GM18526 (cell line): ENCODE data around the gene SLC30A3.

Experiments used
- POLR2A ChIP-seq: IDR thresholded peaks from 3 replicates; pipeline ENCODE4 v1.6.1; 2011; ENCODE audit not compliant: insufficient read length; ENCODE audit errors: extremely low read depth

Gene SLC30A3

GRCh38 chr2:27249891-27250651 is 12.8 kb downstream of the SLC30A3 start:
- no peak for TF ChIP-seq POLR2A

DNA sequence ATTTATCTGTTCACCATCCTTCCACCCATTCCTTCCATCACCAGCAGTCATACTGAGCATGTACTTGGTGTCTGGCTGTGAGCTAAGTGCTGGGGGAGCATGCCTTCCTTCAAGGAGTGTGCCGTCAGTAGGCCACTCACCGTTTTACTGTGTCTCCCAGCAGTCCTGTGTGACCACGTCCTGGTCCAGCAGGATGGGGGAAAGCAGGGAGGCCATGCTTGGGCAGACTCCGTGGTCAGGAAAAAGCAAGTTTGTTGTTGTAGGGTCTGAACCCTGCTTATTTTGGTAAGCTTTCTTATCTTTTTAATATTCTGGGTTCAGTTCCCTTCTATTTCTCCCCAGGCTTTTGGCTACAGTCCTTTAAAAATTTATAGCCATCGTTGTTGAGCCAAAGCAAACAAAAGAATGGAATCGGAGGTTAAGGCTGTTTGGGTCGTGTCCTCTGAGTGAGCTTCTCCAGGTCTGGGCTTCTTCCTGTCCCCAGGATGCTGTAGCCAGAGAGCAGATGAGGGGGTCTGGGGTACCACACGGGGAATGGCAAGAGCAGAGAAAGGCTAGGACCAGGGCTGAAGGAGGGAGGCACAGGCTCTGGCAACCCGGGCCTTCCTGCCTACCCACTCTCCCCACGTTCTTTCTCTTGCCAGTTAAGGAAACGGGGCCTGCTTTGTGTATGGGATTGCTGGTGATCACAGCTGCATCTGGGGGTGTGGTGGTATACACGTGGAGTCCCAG is 13.5 kb downstream of the SLC30A3 start:
- no peak for TF ChIP-seq POLR2A

DNA sequence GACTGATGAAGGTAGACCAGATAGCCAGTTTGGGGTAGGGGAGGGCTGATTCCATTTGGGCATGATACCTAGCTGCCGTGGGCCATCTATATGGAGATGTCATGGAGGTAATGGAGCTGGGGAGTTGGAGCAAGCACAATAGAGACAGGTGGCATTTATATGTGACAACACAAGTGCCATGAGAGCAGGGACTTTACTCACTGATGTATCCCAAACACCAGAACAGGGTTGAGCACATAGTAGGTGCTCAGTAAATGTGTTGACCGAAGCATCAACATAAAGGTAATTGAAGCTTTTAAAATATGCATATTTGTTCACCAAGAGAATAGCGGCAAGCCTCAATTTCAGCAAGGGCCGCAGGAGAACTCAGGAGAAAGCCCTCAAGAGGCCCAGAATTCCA is 15.0 kb downstream of the SLC30A3 start:
- no peak for TF ChIP-seq POLR2A

- no peak for TF ChIP-seq POLR2A
These were observed 17.2 kb downstream of the SLC30A3 start for GRCh38 chr2:27245626-27246025.

DNA sequence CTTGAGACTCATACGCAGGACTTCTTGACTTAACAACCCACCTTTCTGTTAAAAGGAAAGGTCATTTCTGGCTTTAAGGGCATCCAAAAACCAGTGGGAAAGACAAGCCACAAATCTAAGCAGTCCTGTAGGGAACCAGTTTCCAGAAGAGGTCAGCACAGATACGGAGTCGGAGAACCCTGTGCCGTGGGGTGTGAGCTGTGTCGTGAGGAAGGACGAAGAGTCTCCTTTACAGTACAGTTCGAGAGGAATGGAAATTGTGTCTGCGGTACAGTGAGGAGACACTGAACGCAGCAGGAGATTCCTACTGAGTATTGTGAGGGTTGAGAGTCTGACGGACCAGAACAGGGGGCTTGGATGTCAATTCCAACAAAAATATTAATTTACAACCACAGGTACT is 17.7 kb downstream of the SLC30A3 start:
- TF ChIP-seq POLR2A: no peak

DNA sequence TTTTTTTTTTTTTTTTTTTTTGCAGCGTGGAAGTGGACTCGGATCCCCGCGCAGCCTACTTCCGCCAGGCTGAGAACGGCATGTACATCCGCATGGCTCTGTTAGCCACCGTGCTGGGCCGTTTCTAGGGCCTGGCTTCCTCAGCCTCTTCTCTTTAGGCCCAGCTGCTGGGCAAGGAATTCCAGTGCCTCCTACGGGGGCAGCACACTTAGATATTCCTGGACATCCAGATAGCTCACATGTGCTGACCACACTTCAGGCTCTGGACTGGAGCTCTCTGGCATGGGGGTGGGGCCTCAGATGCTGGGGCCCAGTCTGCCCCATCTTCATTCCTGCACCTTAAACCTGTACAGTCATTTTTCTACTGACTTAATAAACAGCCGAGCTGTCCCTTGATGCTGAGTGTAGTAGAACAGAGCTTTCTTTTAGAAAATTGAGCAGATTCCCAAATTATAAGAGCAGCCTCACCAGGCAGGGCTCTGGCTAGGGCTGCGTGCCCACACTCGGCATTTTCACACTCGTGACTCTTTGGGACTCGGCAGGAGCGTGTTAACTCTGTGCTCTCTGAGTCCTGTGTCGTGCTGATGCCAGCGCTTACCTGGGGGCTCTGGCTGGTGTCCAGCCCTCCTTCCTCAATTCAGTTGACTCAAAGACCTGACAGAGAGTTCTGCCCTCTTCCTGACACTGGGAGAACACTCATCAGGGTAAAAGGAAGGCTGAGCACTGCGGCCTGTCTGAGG is 19.3 kb downstream of the SLC30A3 start:
- no peak for TF ChIP-seq POLR2A

GRCh38 chr2:27242614-27242951 is 20.3 kb downstream of the SLC30A3 start:
- TF ChIP-seq POLR2A: no peak

DNA sequence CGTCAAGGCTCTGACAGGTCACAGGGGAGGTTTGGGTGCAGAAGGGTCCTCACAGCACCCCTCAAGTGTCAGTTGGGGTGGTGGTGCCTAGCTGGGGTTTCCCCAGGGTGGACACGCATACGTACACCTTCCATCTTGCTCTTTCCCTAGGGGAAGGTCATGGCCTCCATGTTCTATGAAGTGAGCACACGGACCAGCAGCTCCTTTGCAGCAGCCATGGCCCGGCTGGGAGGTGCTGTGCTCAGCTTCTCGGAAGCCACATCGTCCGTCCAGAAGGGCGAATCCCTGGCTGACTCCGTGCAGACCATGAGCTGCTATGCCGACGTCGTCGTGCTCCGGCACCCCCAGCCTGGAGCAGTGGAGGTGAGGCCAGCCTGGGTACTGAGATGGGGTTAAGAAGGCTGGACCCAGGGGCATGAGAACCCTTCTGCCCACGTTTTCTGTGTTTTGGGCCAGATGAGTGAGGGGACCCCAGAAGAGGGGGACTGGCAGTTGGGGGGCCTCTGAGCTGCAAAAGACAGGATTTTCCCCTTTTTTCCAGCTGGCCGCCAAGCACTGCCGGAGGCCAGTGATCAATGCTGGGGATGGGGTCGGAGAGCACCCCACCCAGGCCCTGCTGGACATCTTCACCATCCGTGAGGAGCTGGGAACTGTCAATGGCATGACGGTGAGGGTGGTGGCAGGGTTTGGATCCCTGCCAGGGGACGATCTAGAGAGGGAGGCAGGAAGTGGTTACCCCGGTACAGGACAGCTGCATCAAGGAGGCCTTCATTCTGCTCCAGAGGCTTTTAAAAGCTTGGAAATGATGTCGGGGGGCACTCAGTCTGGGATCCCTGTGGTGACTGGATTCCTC is 20.9 kb downstream of the SLC30A3 start:
- TF ChIP-seq POLR2A: no peak

- TF ChIP-seq POLR2A: no peak
These were observed 22.4 kb downstream of the SLC30A3 start for GRCh38 chr2:27240406-27240805.

DNA sequence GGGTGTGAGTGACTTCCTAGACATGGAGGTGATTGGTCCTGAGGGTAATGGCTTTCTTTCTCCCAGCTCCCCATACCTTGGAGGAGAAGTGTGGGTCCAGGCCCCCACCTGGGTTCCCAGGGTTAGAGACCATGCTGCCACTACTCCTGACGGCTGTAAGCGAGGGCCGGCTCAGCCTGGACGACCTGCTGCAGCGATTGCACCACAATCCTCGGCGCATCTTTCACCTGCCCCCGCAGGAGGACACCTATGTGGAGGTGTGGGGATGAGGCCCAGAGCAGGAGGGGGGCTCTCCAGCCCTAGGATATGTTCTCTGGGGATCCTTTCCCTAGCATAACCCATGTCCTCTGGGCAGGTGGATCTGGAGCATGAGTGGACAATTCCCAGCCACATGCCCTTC is 23.9 kb downstream of the SLC30A3 start:
- no peak for TF ChIP-seq POLR2A

DNA sequence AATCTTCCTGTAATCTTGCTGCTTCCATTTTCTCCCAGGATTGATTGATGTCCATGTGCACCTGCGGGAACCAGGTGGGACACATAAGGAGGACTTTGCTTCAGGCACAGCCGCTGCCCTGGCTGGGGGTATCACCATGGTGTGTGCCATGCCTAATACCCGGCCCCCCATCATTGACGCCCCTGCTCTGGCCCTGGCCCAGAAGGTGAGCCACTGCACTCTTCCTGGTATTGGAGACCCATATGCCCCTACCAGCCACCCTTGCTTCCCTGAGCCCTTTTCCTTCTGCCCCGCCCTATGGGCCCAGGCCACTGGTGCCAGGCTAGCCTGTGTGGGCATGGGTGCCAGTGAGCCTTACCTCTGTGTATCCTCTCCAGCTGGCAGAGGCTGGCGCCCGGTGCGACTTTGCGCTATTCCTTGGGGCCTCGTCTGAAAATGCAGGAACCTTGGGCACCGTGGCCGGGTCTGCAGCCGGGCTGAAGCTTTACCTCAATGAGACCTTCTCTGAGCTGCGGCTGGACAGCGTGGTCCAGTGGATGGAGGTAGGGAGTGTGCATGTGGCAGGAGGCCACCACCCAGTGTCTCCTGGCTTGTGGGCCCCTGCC is 25.4 kb downstream of the SLC30A3 start:
- no peak for TF ChIP-seq POLR2A

DNA sequence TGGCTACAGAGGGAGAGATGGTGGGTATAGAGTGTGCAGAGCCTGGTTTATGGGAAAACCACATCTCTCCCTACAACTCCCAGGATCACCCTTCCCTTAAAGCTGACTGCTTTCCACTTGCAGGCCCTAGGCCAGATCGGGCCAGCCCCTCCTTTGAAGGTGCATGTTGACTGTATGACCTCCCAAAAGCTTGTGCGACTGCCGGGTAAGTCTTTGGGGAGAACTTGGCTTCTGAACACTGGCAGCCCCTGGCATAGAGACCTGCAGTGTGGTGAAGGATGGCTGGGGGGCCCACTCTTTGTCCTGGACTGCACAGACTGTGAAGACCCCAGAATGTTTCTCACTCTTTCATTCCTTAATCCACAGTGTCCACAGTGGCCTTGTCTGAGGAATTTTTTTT is 26.2 kb downstream of the SLC30A3 start:
- no peak for TF ChIP-seq POLR2A

DNA sequence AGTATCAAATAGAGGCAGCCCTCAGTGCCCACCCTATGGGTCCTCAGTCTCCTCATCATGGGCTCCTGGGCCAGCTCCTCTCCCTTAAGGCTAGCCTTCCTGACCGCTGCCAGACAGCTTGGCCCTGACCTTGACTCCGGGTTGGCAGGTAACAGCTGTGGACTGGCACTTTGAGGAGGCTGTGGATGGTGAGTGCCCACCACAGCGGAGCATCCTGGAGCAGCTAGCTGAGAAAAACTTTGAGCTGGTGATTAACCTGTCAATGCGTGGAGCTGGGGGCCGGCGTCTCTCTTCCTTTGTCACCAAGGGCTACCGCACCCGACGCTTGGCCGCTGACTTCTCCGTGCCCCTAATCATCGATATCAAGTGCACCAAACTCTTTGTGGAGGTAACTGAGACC is 26.7 kb downstream of the SLC30A3 start:
- no peak for TF ChIP-seq POLR2A

- no peak for TF ChIP-seq POLR2A
These were observed 29.5 kb downstream of the SLC30A3 start for GRCh38 chr2:27233341-27233740.

- TF ChIP-seq POLR2A: no peak
These were observed 30.9 kb downstream of the SLC30A3 start for GRCh38 chr2:27231921-27232320.
